Measurements from ENCODE around the gene CYSRT1.

DNA sequence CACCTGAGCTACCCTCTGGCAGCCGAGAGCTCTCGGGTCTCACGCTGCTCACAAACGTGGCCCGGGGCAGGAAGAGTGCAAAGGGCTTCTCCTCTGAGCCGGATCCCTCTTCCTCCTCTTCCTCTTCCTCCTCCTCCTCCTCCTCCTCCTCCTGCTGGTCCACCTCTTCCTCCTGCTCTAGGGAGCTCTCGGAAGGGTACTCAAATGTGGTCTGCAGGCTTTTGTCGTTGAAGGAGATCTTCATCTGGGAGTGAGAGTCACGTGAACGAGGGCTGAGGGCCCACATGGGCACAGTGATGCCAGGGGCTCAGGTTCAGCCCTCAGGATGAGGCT, 32.6 kb upstream of the CYSRT1 start:
- TF ChIP-seq, protein P1, sequence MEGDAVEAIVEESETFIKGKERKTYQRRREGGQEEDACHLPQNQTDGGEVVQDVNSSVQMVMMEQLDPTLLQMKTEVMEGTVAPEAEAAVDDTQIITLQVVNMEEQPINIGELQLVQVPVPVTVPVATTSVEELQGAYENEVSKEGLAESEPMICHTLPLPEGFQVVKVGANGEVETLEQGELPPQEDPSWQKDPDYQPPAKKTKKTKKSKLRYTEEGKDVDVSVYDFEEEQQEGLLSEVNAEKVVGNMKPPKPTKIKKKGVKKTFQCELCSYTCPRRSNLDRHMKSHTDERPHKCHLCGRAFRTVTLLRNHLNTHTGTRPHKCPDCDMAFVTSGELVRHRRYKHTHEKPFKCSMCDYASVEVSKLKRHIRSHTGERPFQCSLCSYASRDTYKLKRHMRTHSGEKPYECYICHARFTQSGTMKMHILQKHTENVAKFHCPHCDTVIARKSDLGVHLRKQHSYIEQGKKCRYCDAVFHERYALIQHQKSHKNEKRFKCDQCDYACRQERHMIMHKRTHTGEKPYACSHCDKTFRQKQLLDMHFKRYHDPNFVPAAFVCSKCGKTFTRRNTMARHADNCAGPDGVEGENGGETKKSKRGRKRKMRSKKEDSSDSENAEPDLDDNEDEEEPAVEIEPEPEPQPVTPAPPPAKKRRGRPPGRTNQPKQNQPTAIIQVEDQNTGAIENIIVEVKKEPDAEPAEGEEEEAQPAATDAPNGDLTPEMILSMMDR (IDR thresholded peaks at IDR 0.05) = no peak
- no peak for TF ChIP-seq EZH2 (IDR thresholded peaks at IDR 0.05)

Measured in neural progenitor cell (in vitro differentiated cells).